ENCODE measurements around the gene RAB14.

DNA sequence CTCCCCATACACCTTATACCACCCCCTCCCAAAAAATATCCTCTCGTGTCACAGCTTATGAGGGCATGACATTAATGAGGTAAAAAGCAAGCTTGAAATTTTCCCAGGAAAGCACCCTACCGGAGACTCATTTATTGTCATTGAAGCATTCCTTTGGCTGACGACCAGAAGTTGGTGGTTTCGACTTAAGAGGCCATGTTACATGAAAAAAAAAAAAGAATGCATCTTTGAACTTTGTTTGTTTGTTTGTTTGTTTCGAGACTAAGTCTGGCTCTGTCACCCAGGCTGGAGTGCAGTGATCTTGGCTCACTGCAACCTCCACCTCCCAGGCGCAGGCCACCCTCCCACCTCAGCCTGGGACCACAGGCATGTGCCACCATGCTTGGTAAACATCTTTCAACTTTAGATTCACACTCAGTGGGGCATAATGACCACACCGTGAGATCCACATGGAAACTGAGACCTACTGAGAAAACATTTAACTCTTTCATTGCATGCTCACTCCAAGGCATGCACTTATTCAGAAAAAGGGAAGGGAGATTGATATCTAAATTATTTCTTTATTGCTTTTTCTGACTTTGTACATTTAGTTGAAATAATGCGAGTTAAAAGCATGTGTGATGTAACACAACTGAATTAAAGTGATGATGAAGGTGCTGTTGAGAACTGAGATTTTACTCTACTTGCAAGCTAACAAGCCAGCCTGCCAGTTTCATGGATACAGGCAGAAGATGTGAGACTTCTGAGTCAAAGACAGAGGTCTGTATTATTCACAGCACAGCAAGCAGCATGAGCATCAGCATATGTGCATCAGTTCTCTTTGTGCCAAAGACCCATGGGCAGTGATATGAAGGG is 5.1 kb upstream of the RAB14 start:
- TF ChIP-seq STAT1 (IDR thresholded peaks at IDR 0.05; ENCODE audit: unreplicated experiment) (no peak), POLR2AphosphoS5 (IDR thresholded peaks at IDR 0.05; ENCODE audit: low read depth) (no peak), EZH2 (IDR thresholded peaks at IDR 0.05; ENCODE audit: low read depth, unreplicated experiment) (no peak), EZH2phosphoT487 (IDR thresholded peaks at IDR 0.05; ENCODE audit: unreplicated experiment) (no peak), NANOG (IDR thresholded peaks at IDR 0.05; ENCODE audit: borderline replicate concordance) (no peak), CREB1 (CRISPR knock-in tag; IDR thresholded peaks at IDR 0.05; ENCODE audit: low read depth) (no peak), ZNF114 (CRISPR knock-in tag; IDR thresholded peaks at IDR 0.05) (no peak)
- TF ChIP-seq, protein P1, sequence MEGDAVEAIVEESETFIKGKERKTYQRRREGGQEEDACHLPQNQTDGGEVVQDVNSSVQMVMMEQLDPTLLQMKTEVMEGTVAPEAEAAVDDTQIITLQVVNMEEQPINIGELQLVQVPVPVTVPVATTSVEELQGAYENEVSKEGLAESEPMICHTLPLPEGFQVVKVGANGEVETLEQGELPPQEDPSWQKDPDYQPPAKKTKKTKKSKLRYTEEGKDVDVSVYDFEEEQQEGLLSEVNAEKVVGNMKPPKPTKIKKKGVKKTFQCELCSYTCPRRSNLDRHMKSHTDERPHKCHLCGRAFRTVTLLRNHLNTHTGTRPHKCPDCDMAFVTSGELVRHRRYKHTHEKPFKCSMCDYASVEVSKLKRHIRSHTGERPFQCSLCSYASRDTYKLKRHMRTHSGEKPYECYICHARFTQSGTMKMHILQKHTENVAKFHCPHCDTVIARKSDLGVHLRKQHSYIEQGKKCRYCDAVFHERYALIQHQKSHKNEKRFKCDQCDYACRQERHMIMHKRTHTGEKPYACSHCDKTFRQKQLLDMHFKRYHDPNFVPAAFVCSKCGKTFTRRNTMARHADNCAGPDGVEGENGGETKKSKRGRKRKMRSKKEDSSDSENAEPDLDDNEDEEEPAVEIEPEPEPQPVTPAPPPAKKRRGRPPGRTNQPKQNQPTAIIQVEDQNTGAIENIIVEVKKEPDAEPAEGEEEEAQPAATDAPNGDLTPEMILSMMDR (conservative IDR thresholded peaks at IDR 0.05; ENCODE audit: low read depth in 2 of 2), result no peak
